Activated CD8-positive, alpha-beta memory T cell treated with anti-CD3 and anti-CD28 coated beads, Interleukin-2, amount 50 U/mL, for 24 hours (primary cell): ENCODE data around the gene ZDHHC1.

Source experiments
- DNase-seq: peaks from one replicate; pipeline ENCODE4 v3.0.0-alpha.2; 2020; ENCODE audit errors: extremely low read depth

ZDHHC1 gene

DNA sequence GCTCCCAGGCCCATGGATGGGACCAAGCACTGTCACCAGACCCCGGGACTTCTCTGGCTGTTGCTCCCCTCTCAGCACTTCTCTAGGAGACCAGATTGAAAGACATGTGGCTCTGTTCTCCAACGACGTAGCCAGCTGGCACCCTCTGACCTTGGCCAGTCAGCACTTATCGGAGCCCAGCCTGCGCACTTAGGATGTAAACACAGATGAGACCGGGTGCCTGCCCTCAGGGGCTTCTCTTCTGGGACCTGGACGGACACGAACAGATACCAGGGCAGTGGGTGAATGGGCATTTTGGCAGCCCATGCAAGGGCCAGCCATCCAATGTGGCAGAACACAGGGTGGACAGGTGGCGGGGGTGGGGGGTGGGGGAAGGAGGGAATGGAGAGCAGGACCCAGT is 6.6 kb downstream of the ZDHHC1 start:
- no peak for DNase-seq

DNA sequence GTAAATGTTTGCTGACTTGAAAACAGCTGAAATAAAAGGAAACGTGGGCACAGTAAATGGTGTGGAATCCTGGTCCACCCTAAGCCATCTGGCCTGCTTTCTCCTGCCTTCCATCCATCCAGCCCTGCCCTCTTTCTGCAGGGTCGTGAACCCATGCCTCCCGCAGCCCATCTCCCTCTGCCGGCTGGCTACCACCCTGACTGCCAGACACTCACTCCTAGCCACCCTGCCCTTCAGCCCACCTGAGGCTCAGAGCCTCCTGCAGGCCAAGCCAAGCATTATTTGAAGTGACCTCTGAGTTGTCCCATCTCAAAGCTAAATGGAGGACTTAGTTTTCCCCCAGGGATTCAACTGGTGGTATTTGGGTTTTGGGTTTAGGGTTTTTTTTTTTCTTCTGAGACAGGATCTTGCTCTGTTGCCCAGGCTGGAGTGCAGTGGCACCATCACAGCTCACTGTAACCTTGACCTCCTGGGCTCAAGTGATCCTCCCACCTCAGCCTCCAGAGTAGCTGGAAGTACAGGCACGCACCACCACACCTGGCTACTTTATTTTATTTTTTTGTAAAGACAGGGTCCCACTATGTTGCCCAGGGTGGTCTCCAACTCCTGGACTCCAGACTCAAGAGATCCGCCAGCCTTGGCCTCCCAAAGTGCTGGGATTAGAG is 8.4 kb downstream of the ZDHHC1 start:
- no peak for DNase-seq

DNA sequence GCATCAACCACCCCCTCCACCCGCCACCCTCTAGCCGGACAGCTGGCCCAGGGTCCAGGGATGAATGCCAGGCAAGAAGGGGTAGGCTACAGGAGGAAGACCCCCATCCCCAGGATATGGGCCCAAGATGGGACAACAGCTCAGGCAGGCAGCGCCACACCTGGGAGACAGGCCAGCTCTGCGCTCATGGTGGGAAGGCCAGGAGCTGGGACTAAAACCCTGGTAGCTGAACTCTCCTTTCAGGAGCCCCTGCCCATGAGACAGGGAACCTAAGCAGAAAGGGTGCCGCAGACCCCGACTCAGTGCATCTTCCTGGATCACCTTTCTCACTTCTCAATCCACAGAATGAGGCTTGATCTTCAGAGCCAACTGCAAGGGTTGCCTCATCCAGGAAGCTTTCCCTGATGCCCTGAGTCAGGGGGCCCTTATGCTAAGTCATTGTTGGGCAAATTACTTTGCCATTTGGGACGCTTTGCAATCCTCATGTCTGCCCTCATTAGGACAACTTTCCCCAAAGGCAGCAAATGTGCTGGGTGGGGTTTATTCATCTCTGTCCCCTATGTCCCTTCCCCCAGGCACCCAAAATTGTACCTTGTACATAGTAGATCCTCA is 9.0 kb downstream of the ZDHHC1 start:
- no peak for DNase-seq

DNA sequence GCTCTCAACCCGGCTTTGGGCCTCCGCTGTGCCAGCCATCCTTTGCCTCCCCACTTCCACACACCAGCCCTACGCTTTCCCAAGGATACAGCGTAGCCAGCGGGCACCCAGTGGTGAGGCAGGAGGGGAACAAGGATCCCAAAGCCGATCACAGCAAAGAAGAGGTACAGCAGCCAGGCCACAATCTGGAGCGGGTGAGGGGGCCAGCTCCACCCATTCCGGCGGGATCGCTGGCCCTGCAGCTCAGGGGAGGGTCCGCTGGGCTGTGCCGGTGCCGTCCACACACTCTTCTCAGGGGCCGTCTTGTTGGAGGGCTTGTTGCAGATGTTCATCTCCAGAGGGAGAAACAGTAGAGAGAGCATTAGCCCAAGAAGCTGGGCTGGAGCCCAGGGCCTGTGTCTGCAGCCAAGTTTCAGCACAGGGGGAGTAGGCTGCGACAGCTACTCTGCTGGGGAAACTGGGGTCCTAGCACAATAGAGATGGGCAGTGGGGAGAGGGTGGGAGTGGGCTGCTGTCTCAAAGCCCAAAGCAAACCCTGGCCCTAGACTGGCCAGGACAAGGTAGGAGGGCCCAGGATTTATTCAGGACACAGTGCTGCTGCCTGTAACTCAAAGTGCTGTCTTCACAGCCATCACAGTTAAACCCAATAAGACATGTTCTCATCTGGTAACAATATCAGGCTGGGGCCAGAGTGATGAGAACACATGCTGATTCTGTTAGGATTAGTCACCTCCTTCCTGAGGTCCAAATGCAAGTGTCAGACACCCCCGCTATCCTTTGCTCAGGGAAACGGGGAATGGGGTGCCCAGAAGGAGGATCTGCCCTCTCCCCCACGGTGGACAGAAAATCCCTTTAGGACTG is 9.9 kb downstream of the ZDHHC1 start:
- no peak for DNase-seq

DNA sequence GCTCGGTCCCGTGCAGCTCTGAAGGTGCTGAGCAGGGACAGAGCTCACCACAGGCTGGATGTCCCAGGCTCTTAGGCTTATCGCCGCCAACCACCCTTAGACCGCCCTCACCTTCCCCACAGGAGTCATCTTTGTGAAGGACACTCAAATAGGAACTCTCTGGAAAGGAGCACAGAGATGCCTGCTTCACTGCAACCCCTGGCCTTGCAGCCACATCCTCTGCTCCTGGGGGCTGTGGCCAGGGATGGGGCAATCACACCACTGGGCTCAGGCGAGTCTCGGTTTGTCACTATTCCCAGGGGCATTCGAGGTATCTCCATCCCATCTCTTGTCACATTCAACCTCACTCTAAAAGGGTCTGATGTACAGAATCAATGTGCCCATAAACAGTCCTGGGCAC is 10.9 kb downstream of the ZDHHC1 start:
- DNase-seq: no peak

DNA sequence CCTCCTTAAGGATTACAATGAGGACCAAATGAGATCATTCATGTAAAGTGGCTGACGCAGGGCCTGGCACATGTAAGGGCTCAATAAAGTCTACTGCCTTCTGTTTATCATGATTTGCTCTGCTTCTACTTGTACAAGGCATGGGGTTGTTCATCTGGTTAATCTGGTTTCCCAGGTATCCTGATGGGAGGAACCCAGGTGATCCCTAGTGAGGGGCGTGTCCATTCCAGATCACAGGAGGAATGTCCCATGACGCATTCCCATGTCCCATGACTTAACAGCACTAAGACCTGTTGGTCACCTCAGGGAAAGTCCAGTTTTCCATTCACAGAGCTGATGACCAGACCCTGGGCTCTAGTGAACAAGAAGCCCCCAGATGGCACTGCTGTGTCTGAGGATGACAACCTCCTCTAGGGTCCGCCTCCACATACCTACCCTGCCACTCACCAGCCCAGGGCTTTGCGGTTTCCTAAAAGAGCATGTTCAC is 11.5 kb downstream of the ZDHHC1 start:
- no peak for DNase-seq

DNA sequence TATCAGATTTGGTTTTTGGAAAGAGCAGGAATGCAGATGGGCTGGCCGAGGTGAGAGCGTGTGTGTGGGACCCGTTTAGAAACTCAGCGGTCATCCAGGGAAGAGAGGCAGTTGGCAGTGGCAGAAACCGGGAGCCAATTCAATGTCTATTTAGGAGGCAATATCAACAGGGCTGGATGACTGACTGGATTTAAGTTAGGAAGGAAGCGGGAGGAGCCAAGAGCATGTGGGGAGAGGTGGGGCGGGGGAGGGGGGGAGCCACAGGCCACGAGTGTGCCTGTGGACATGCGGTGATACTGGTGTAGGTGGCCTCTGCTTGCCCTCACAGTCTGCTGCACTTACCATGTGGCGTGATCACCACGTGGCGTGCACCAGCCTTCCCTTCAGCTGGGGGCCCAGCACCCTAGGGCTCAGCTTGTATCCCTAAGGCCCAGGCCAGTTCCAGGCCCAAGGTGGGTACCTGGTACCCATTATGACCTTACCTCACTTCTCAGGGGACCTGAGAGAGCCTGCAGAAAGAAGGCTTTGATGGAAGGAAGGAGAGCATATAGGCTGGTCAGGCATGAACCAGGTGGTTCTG is 12.2 kb downstream of the ZDHHC1 start:
- DNase-seq: no peak

DNA sequence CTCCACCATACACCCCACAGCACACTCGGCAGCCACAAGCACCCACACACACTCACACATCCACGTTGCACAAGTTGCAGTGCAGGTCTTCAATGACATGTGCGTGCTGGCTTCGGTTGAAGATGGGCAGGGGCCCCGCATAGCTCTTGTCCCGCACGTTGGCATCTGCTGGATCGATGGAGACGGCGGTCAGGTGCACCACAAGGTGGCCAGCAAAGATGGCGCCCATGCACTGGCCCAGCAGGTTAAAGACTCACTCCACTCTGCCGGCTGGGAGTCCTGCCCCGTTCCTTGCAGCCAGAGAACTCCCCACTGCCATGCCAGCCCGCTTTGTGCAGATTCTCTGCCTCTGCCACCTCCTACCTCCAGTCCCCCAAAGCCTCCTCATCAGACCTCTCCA is 15.4 kb downstream of the ZDHHC1 start:
- no peak for DNase-seq

DNA sequence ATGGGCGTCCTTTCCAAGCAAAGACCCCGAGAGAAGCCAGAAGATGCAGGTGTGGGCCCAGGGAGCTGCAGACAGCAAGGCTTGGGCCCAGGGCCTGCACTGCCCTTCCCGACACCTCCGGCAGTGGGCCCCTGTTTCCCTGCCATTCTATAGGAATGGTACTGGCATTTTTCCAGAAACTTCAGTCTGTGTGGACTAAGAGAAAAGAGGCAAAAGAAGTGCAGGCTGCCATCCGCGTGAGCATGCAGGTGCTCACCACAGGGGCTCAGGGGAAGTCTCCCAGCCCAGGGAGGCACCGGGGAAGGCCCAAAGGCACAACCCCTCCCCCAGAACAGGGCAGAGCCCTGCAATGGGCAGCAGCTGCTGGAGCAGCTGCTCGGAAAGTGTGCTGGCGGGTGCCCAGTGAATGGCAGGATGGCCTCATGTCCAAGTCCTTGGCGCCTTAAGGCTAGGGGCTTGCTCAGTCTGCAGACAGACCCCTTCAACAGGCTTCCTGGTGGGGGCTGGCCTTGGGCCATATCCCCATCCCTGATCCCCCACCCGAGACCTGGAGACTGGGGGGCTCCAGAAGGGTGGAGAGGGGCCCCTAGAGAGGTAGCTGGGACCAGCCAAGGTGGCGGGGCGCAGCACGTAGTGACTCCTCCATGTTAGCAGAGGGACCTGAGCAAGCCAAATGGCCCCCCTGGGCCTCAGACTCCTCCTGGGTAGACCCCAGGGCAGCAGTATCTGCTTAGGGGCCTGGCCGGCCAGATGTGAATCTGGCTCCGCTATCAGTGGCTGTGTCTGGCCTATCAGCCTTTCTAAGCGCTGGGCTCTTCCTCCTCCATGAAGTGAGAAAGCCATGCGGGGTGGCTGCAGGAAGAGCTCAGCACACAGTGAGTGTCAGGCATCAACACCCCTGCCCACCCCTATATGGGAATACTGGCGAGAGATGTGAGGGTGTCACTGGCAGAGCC is 16.2 kb downstream of the ZDHHC1 start:
- no peak for DNase-seq

DNA sequence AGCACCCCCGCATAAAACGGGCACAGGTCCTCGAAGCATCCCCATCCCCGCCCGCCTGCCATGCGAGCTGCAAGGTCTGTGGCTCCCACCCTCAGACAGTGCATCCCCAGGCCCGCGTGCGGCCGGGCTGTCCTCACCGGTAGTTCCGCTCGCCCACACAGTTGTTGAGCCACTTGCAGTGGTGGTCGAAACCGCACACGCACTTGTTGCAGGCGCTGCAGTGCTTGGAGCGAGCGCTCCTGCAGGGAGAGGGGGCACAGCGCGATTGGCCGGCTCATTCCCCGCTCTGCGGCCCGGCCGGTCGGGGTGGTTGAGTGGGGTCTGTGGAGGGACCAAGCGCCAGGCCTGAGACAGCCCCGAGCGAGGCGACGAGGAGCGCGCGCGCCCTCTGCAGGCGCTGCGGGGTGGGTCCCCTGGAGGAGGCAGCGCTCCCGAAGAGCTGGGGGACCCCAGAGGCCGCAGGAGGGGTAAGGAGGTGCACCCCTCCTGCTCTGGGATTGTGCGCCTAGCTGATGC is 17.0 kb downstream of the ZDHHC1 start:
- no peak for DNase-seq

DNA sequence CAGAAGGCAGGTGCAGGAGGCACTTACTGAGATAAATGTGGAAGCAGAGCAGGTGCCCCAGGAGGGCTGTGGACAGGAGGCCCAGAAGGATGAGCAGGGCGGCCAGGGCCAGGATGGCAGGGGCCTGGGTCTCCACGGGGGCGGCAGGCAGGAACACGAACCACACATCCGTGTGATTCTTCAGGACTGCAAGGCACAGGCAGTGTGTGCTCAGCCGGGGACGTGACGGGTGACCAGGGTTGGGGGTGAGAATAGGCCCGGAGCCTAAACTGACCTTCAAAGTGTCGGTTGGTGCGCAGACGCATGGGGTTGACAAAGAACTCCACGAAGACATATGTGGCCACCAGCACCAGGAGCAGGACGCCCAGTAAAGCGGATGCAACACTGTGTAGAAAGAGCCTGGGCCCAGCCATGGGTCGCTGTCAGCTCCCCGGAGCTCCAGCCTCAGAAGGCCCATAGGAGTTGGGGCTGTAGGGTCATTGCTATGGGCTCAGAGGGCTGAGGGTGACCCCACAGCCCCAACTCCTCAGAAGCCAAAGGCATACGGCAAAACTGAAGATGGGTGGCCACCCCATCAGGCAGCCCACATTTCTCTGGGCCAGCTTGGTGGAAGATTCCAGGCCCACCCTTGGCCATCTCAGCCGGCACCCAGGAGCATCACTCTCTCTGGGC is 17.6 kb downstream of the ZDHHC1 start:
- no peak for DNase-seq

DNA sequence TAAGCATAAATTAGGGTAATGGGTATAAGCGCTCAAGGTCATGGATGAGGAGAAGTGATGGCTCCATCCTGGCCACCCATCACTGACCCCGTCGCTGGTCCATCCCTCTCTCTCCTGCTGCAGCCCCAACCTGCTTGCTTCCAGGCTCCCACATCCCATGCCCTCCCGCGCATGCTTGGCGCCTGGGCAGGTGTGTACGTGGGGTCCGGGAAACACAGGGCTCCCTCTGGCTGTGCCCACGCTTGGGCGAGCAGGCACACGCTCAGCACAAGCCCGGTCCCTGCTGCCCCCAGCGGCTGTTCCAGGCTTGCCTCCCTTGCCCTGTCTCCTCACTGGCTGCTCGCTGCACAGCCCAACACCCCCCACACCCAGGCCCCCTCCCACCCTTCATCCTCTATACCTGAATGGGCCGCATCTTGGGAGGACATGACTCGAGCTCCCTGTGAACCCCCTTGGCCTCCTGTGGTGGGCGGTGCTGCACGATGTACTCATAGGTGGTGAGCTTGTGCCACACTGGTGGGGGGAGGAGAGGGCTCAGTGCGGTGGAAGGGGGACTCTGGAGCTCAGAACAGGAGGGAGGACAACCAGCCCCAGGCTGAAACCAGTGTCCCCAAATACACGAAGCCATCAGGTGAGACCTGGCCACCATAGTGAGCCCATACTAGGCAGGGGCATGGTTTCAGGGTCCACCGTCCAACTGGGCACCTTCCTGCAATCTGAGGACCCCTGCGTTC is 18.3 kb downstream of the ZDHHC1 start:
- no peak for DNase-seq

DNA sequence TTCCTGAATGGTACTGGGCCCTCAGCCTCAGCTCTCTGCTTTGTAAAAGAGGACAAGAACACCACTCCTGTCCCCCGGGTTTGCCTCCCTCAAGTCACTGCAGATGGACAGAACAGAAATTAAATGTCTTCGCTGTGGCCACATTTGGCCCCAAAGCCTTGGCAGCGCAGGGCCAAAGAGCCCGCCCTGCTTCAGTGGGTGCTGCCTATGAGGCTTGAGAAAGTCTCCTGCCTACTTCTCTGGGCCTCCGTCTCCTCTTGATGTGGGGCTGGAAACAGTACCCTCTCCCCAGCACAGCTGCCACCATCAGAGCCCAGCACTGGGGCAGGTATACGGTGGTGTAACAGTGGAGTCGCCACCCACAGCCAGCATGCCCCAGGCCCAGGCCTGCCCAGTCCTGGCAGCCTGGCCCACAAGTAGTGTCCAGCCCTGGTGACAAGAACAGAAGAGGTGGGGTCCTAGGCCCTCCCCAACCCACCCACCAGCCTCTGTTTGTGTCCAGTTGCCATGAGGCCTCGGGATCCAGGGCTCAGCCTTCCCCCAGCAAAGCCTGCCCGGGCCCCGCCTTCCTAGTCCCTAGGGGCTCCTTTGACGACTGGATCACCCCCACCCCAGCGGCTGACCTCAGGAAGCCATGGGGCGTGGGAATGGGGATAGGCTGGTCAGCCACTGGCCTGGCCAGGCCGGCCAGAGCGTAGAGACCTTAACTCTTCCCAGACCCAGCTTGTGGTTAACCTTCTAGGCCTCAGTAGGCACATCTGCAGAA is 19.1 kb downstream of the ZDHHC1 start:
- DNase-seq: no peak

DNA sequence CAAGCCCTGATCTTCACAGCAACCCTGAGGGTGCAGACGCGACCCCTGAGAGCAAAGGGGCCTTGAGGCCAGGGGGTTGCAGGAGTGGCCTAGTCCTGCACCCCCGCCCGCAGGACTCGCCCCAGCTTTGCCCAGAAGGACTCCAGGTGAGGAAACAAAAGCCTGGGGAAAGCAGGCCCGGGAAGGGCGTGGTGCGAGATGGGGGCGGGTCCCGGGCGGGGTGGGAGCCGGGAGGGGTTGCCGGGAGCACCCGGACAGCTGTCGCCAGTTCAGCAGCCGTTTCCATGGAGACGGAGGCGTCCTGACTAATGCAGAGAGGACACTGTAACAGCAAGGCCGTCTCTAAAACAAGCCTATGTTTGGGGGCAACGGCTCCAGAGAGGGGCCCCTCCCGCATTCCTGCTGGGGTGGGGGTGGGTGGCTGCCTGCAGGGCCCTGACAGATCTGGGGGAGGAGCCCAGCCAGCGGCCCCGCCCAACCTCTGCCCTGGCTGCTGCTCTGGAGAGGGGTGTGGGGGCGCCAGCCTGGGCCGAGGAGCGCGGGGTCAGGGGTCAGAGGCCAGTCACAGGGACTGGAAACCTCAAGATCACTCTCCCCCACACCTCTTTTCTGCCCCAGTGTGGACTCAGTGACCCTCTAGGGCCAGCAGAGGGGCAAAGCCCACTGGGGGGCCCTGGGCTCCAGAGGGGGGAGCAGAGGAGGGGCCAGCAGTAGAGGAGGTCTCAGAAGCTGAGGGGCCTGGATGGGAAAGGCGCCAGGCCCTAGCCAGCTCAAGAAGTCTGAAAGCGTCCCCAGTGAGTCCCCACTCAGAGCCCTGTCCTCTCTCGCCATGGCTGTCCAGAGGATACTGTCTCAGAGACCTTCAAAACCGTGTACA is 19.9 kb downstream of the ZDHHC1 start:
- DNase-seq: no peak

DNA sequence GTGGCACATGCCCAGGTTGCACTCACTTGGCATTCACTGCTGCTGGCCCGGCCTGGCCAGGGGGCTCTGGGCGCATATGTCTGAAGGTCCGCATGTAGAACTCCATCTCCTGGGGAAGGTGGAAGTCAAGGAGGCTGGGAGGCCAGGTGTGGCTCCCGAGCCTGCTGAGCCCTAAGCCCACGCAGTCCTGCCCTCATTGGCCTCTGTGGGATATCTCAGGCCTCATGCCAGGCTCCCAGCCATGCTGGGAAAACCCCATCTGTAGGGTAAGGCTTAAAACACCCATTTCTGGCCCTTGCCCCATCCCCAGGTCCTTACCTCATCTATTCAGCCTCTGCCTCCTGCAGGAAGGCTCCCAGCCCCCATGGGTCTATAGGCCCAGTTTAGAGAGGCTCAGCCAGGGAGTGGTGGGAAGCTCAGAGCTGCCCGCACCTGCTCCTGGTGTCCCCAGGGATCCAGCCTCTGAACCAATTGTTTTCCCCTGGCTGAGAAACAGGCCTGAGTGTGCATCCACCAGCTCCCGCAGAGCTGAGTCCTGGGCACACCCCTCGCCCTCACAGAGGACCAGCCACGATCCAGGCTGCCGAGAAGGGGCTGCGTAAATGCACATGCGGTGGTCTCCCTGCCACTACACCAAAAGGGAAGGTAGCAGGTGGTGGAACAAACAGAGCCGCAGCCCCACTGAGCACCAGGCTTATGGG is 20.7 kb downstream of the ZDHHC1 start:
- DNase-seq: no peak

DNA sequence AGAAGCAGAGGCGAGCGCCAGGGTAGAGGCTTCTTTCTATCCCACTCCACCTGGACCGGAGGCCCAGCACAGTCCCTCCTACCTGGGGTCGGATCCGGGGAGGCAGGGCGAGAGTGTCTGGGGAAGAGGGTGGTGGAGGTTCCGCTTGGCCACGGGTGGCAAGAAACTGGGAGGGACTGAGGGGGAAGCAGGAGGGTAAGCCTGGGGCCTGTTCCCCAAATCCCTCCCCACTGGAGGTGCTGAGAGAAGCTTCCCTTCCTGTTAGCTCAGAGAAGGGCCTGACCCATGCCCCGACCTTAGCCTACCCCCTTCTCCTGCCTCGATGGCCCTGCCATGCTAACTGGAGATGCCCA is 21.2 kb downstream of the ZDHHC1 start:
- no peak for DNase-seq
